ENCODE results near the gene HSBP1L1. TPM values are rescaled to one million over a fixed set of nuclear protein-coding genes. Genes with fewer than 3 reads are reported as not detected.
"Not testable (repeated sequence)": the region's sequence is repeated elsewhere in the genome, so short reads cannot be mapped to it uniquely, and the experiment has no call there.

The HSBP1L1 gene
- total RNA-seq, 1 donor = 18.6 TPM

GRCh38 chr18:80004600-80005342, 40.3 kb downstream of the HSBP1L1 start:
- Histone ChIP-seq H3K9me3 (ENCODE audit: low read depth, low read length) (no peaks in the 10 kb centered on the region), H3K4me1 (ENCODE audit: insufficient read depth, low read length) (no peaks in the 10 kb centered on the region), H3K27me3 (ENCODE audit: insufficient read depth, low read length) (no peaks in the 10 kb centered on the region), H3K4me3 (ENCODE audit: low read length) (no peak overlapping the region)

GRCh38 chr18:80006724-80007123, 42.3 kb downstream of the HSBP1L1 start:
- Histone ChIP-seq H3K27me3 (ENCODE audit: insufficient read depth, low read length) (no peaks in the 10 kb centered on the region), H3K4me3 (ENCODE audit: low read length) (no peak overlapping the region), H3K4me1 (ENCODE audit: insufficient read depth, low read length) (no peaks in the 10 kb centered on the region), H3K9me3 (ENCODE audit: low read depth, low read length) (no peaks in the 10 kb centered on the region)

GRCh38 chr18:80009661-80010550, 45.5 kb downstream of the HSBP1L1 start:
- Histone ChIP-seq H3K9me3 (ENCODE audit: low read depth, low read length) (no peaks in the 10 kb centered on the region), H3K4me3 (ENCODE audit: low read length) (no peak overlapping the region), H3K4me1 (ENCODE audit: insufficient read depth, low read length) (no peaks in the 10 kb centered on the region), H3K27me3 (ENCODE audit: insufficient read depth, low read length) (no peaks in the 10 kb centered on the region)

GRCh38 chr18:80010551-80010906, 46.1 kb downstream of the HSBP1L1 start:
- H3K27me3 ChIP-seq (ENCODE audit: insufficient read depth, low read length) = no peaks in the 10 kb centered on the region

GRCh38 chr18:80011496-80012137, 47.2 kb downstream of the HSBP1L1 start:
- H3K4me3 ChIP-seq (ENCODE audit: low read length); H3K4me1 ChIP-seq (ENCODE audit: insufficient read depth, low read length); H3K27me3 ChIP-seq (ENCODE audit: insufficient read depth, low read length); H3K9me3 ChIP-seq (ENCODE audit: low read depth, low read length): not testable (repeated sequence)

More at GRCh38 chr18:80010551-80010906, 46.1 kb downstream of the HSBP1L1 start:
- H3K4me1 ChIP-seq (ENCODE audit: insufficient read depth, low read length) = no peaks in the 10 kb centered on the region
- H3K4me3 ChIP-seq (ENCODE audit: low read length) = no peak overlapping the region
- H3K9me3 ChIP-seq (ENCODE audit: low read depth, low read length) = no peaks in the 10 kb centered on the region

GRCh38 chr18:80012714-80013113, 48.3 kb downstream of the HSBP1L1 start:
- Histone ChIP-seq H3K9me3 (ENCODE audit: low read depth, low read length) (no peaks in the 10 kb centered on the region), H3K4me3 (ENCODE audit: low read length) (no peak overlapping the region), H3K27me3 (ENCODE audit: insufficient read depth, low read length) (no peaks in the 10 kb centered on the region), H3K4me1 (ENCODE audit: insufficient read depth, low read length) (no peaks in the 10 kb centered on the region)

Other genes starting within 250 kb of the HSBP1L1 start
- gene KCNG2, start 166.7 kb upstream of the HSBP1L1 start, total RNA-seq = 0.10 TPM
- 26.9 TPM for gene SLC66A2, start 13.0 kb upstream of the HSBP1L1 start, total RNA-seq
- 29.9 TPM for gene TXNL4A, start 23.9 kb downstream of the HSBP1L1 start, total RNA-seq
- 8.4 TPM for gene RBFA, start 69.8 kb downstream of the HSBP1L1 start, total RNA-seq
- gene ADNP2, start 144.6 kb downstream of the HSBP1L1 start, total RNA-seq = 83.3 TPM

Measured in mononuclear cell (primary cell).